Endothelial cell of umbilical vein (primary cell): Measurements from ENCODE around the gene SEC61A1. TPM values are rescaled to one million over a fixed set of nuclear protein-coding genes. Genes with fewer than 3 reads are reported as not detected.

Source experiments
- BruUV-seq: library from RNA; stranded (reverse); fragments of 400-500 nt; replicated peaks from 2 replicates; lab custom pipeline; 2021; lab: Mats Ljungman, UMichigan
- CTCF ChIA-PET: fragments of 300-600, 350-600 bp; sonication (Branson Sonifier 250); formaldehyde crosslinking; loops from one replicate; lab custom pipeline; 2021; ENCODE audit warnings: antibody characterized with exemption, inconsistent platforms; lab: Charles Lee
- POLR2A ChIA-PET: fragments of 300-600, 350-600 bp; sonication (Branson Sonifier 250); formaldehyde crosslinking; loops from one replicate; lab custom pipeline; 2021; ENCODE audit warnings: antibody characterized with exemption, inconsistent platforms; lab: Charles Lee
- DNase-seq: peaks from one replicate; pipeline ENCODE4 v3.0.0-alpha.2; 2011; ENCODE audit warnings: low read depth, low spot score
- FAIRE-seq: peaks from 2 replicates; lab custom pipeline; 2011; peaks lifted over from hg19 to GRCh38; lab: Jason Lieb, UNC
- H2AFZ ChIP-seq: 2 replicates; pipeline ENCODE4 v1.6.0; 2012; ENCODE audit warnings: low read depth, low read length, control low read depth, inconsistent platforms
- H3K27ac ChIP-seq: 2 replicates; pipeline ENCODE4 v1.5.1; 2011; ENCODE audit warnings: low read depth, mild to moderate bottlenecking, control low read depth, low read length, moderate library complexity; ENCODE audit not compliant: insufficient read depth
- H3K27me3 ChIP-seq, 2 experiments: 2 replicates each; pipeline versions ENCODE4 v1.6.0 to v1.6.1; 2011; ENCODE audit warnings: low read length in 2 of 2, mixed read lengths in 1 of 2; ENCODE audit not compliant: control insufficient read depth in 2 of 2, insufficient read depth in 2 of 2
- H3K36me3 ChIP-seq, 2 experiments: 2 replicates in 1 of 2; 3 replicates in 1 of 2; pipeline ENCODE4 v1.5.1; 2011; ENCODE audit warnings: low read length in 2 of 2, mild to moderate bottlenecking in 1 of 2, moderate library complexity in 1 of 2; ENCODE audit not compliant: control insufficient read depth in 2 of 2, insufficient read depth in 2 of 2; ENCODE audit errors: extremely low read depth in 1 of 2
- H3K4me1 ChIP-seq: 3 replicates; pipeline ENCODE4 v1.5.1; 2011; ENCODE audit warnings: mild to moderate bottlenecking, low read length; ENCODE audit not compliant: control insufficient read depth, insufficient read depth; ENCODE audit errors: extremely low read depth
- H3K4me2 ChIP-seq: 2 replicates; pipeline ENCODE4 v1.6.1; 2011; ENCODE audit warnings: low read length, control low read depth, mixed read lengths; ENCODE audit not compliant: insufficient read depth
- H3K4me3 ChIP-seq, 3 experiments: fragments of 200-600 bp in 1 of 3; sonication (generic), shearing (Covaris generic) in 1 of 3; replicated peaks in 1 of 3; 2 replicates each; pipeline ENCODE4 v1.5.1; 2011 to 2016; ENCODE audit warnings: control low read depth in 3 of 3, low read length in 3 of 3, mild to moderate bottlenecking in 2 of 3, inconsistent platforms in 1 of 3, low read depth in 1 of 3, moderate library complexity in 1 of 3; ENCODE audit not compliant: insufficient read depth in 1 of 3
- H3K79me2 ChIP-seq: 2 replicates; pipeline ENCODE4 v1.6.0; 2012; ENCODE audit warnings: low read length, inconsistent platforms; ENCODE audit not compliant: control insufficient read depth, insufficient read depth
- H3K9ac ChIP-seq: replicated peaks from 2 replicates; pipeline ENCODE3; 2011; ENCODE audit warnings: low read length, control low read depth; ENCODE audit not compliant: insufficient read depth; ENCODE audit errors: extremely low read depth
- H3K9me1 ChIP-seq: replicated peaks from 3 replicates; pipeline ENCODE4 v1.6.0; 2011; ENCODE audit warnings: mild to moderate bottlenecking, low read length; ENCODE audit not compliant: control insufficient read depth, insufficient read depth; ENCODE audit errors: extremely low read depth
- H3K9me3 ChIP-seq: replicated peaks from 2 replicates; pipeline ENCODE4 v1.5.1; 2012; ENCODE audit warnings: low read length, inconsistent platforms; ENCODE audit not compliant: control insufficient read depth, insufficient read depth
- H4K20me1 ChIP-seq: replicated peaks from 2 replicates; pipeline ENCODE3; 2011; ENCODE audit warnings: mild to moderate bottlenecking, low read length; ENCODE audit not compliant: control insufficient read depth, insufficient read depth; ENCODE audit errors: extremely low read depth
- EZH2 ChIP-seq: IDR thresholded peaks from 2 replicates; pipeline ENCODE4 v1.6.1; 2012; ENCODE audit warnings: borderline replicate concordance, low read depth, mild to moderate bottlenecking, moderate library complexity, low read length, inconsistent platforms; ENCODE audit not compliant: severe bottlenecking
- FOS ChIP-seq: IDR thresholded peaks from 2 replicates; pipeline ENCODE4 v1.6.1; 2011; ENCODE audit warnings: mild to moderate bottlenecking, low read length, moderate library complexity, borderline replicate concordance; ENCODE audit not compliant: insufficient read depth
- GATA2 ChIP-seq: IDR thresholded peaks from 2 replicates; pipeline ENCODE4 v1.7.0; 2011; ENCODE audit warnings: low read depth, mild to moderate bottlenecking, moderate library complexity, mixed read lengths, low read length; ENCODE audit not compliant: insufficient read length, insufficient read depth
- JUN ChIP-seq: IDR thresholded peaks from 2 replicates; pipeline ENCODE4 v1.6.1; 2011; ENCODE audit warnings: borderline replicate concordance, low read depth; ENCODE audit not compliant: insufficient read length, insufficient read depth
- MAX ChIP-seq: IDR thresholded peaks from 2 replicates; pipeline ENCODE4 v1.6.1; 2011; ENCODE audit not compliant: insufficient read depth, insufficient read length
- MYC ChIP-seq: IDR thresholded peaks from one replicate; pipeline ENCODE4 v1.6.1; 2011; ENCODE audit warnings: mild to moderate bottlenecking, low read depth, low read length
- POLR2A ChIP-seq: IDR thresholded peaks from 2 replicates; pipeline ENCODE4 v1.6.1; 2012; ENCODE audit warnings: low read depth, mild to moderate bottlenecking, control low read depth, low read length
- POLR2AphosphoS5 ChIP-seq: IDR thresholded peaks from 2 replicates; pipeline ENCODE4 v1.6.1; 2012; ENCODE audit warnings: low read depth, mild to moderate bottlenecking, control low read depth, low read length, moderate library complexity; ENCODE audit not compliant: insufficient read depth
- dilution Hi-C: fragments of 300-500 bp; cut with MboI; formaldehyde crosslinking; loops from one replicate; pipeline ENCODE4 v1.15.0; 2019; ENCODE audit warnings: low sequenced_read_pairs; ENCODE audit not compliant: extremely low pct_ligation_motif_present
- intact Hi-C: fragments of 100-400 bp; cut with micrococcal nuclease; formaldehyde crosslinking; loops from one replicate; pipeline ENCODE4 v1.10.0; 2022
- polyA plus RNA-seq, 4 experiments: library from polyadenylated mRNA; depleted of rRNA in 3 of 4; stranded (reverse) in 3 of 4; unstranded in 1 of 4; fragments of >200 nt; gene quantifications; 2 replicates each; pipeline versions ENCODE4 v1.2.1 to v1.2.3, GENCODE V29; 2011 to 2012; ENCODE audit warnings: missing spikeins in 1 of 4
- total RNA-seq: library from RNA; stranded (reverse); gene quantifications from 2 replicates; pipeline ENCODE4 v1.2.3, GENCODE V29; 2021
- TF ChIP-seq, protein P1 (sequence below), 2 donors: IDR thresholded peaks; 1 replicate in 1 of 2; 2 replicates in 1 of 2; pipeline ENCODE4 v1.5.1; 2011; ENCODE audit warnings: low read length in 2 of 2, mild to moderate bottlenecking in 2 of 2, moderate library complexity in 2 of 2, control low read depth in 1 of 2, inconsistent platforms in 1 of 2, low read depth in 1 of 2; ENCODE audit not compliant: insufficient read depth in 1 of 2; ENCODE audit errors: extremely low read depth in 1 of 2

The SEC61A1 gene
- total and polyA plus RNA-seq, 2 donors (not counting 3 experiments of a cell fraction or from before 2014, with no cell fraction given) = 307 to 312 TPM

GRCh38 chr3:128075522-128076482 lies 23.6 kb downstream of the SEC61A1 start:
- intact Hi-C loops (loop anchor here (1.0 to 5.0 kb wide), 5 partner anchors 19 to 533 kb away; partner anchors contain the start of gene RUVBL1), dilution Hi-C loops (no loop called here)
- Histone ChIP-seq H3K4me2 (peak overlapping the region; percentile 62), H3K9me1 (no peaks in the 10 kb centered on the region), H3K27me3 (no peaks in the 10 kb centered on the region), H3K9me3 (no peaks in the 10 kb centered on the region), H3K27ac (peak overlapping the region; percentile 33), H2AFZ (peak overlapping the region; percentile 26), H3K9ac (peak overlapping the region; percentile 0), H3K36me3 (peaks cover 7 to 24% of the 10 kb centered on the region in 2 experiments), H3K4me3 (peak overlapping the region in 2 of 3 experiments; percentile 16 to 44), H4K20me1 (no peaks in the 10 kb centered on the region), H3K79me2 (peaks cover 5% of the 10 kb centered on the region), H3K4me1 (peaks cover 51% of the 10 kb centered on the region)
- TF ChIP-seq MYC (peak; percentile 26), MAX (no peak), GATA2 (no peak), POLR2AphosphoS5 (peak; percentile 77), EZH2 (no peak), JUN (no peak), POLR2A (peak; percentile 55), FOS (no peak)
- TF ChIP-seq, protein P1, sequence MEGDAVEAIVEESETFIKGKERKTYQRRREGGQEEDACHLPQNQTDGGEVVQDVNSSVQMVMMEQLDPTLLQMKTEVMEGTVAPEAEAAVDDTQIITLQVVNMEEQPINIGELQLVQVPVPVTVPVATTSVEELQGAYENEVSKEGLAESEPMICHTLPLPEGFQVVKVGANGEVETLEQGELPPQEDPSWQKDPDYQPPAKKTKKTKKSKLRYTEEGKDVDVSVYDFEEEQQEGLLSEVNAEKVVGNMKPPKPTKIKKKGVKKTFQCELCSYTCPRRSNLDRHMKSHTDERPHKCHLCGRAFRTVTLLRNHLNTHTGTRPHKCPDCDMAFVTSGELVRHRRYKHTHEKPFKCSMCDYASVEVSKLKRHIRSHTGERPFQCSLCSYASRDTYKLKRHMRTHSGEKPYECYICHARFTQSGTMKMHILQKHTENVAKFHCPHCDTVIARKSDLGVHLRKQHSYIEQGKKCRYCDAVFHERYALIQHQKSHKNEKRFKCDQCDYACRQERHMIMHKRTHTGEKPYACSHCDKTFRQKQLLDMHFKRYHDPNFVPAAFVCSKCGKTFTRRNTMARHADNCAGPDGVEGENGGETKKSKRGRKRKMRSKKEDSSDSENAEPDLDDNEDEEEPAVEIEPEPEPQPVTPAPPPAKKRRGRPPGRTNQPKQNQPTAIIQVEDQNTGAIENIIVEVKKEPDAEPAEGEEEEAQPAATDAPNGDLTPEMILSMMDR (IDR thresholded peaks at IDR 0.05; ENCODE audit: extremely low read depth in 1 of 2, insufficient read depth in 1 of 2, low read depth in 1 of 2, low read length in 2 of 2) = peak; percentile 95 to 98
- peak; percentile 91 for FAIRE-seq
- BruUV-seq = no TSS peak
- ChIA-PET POLR2A (no interaction called here), CTCF (interaction anchor here (1.0 to 2.6 kb wide), 8 partner anchors 9 to 59 kb away, joined by 3 to 32 read pairs (median 5); partner anchors contain the start of gene RUVBL1)
- peak; percentile 94 for DNase-seq
